Epithelial cell of esophagus (primary cell): ENCODE results near the gene DMAC2.
"Not testable (repeated sequence)": the region's sequence is repeated elsewhere in the genome, so short reads cannot be mapped to it uniquely, and the experiment has no call there.

Source experiments
- DNase-seq: peaks from one replicate; pipeline ENCODE4 v3.0.0; 2010; ENCODE audit warnings: low read depth
- H3K4me3 ChIP-seq: 2 replicates; pipeline ENCODE4 v1.5.1; 2011; ENCODE audit warnings: mild to moderate bottlenecking, low read length, control low read depth
- CTCF ChIP-seq: IDR thresholded peaks from 2 replicates; pipeline ENCODE4 v1.5.1; 2011; ENCODE audit warnings: low read depth, mild to moderate bottlenecking, low read length, control low read depth, inconsistent platforms; ENCODE audit not compliant: insufficient read depth; ENCODE audit errors: missing control alignments

DMAC2 gene

GRCh38 chr19:41441321-41441945, 1.7 kb upstream of the DMAC2 start:
- peak; percentile 52 for DNase-seq
- TF ChIP-seq CTCF = no peak
- H3K4me3 ChIP-seq = no peak overlapping the region

- H3K4me3 ChIP-seq = no peak overlapping the region
- DNase-seq = no peak
- TF ChIP-seq CTCF = no peak
Observed at GRCh38 chr19:41437944-41438574, 1.7 kb downstream of the DMAC2 start.

- DNase-seq = no peak
- TF ChIP-seq CTCF = no peak
- no peak overlapping the region for H3K4me3 ChIP-seq
Observed at GRCh38 chr19:41436674-41436951, 3.1 kb downstream of the DMAC2 start.

GRCh38 chr19:41435936-41436673, 3.6 kb downstream of the DMAC2 start:
- DNase-seq = no peak
- no peak for TF ChIP-seq CTCF
- H3K4me3 ChIP-seq = no peak overlapping the region

GRCh38 chr19:41435376-41435775, 4.3 kb downstream of the DMAC2 start:
- DNase-seq, H3K4me3 ChIP-seq: not testable (repeated sequence)

GRCh38 chr19:41434450-41434849, 5.3 kb downstream of the DMAC2 start:
- no peak overlapping the region for H3K4me3 ChIP-seq
- DNase-seq = no peak
- TF ChIP-seq CTCF = no peak

GRCh38 chr19:41433171-41433570, 6.5 kb downstream of the DMAC2 start:
- no peak for TF ChIP-seq CTCF
- H3K4me3 ChIP-seq = no peak overlapping the region

More at GRCh38 chr19:41433171-41433570, 6.5 kb downstream of the DMAC2 start:
- DNase-seq = no peak
